Uterus (tissue), 4 donors: ENCODE measurements around the gene HDAC4. TPM values are rescaled to one million over a fixed set of nuclear protein-coding genes. Genes with fewer than 3 reads are reported as not detected.

Experiments used
- DNase-seq, 2 donors: peaks; one replicate each; pipeline ENCODE4 v3.0.0-alpha.2; 2019 to 2020
- H3K27ac ChIP-seq, 2 donors: fragments of 200-600 bp; sonication (generic); 1 replicate in 1 of 2; 2 replicates in 1 of 2; pipeline ENCODE4 v1.5.1; 2016 to 2018
- H3K27me3 ChIP-seq, 2 donors: fragments of 200-600 bp; sonication (generic); one replicate each; pipeline ENCODE4 v1.5.1; 2018 to 2019; ENCODE audit warnings: control low read depth in 1 of 2
- H3K36me3 ChIP-seq, 2 donors: fragments of 200-600 bp; sonication (generic); one replicate each; pipeline ENCODE4 v1.5.1; 2019; ENCODE audit warnings: control low read depth in 1 of 2
- H3K4me1 ChIP-seq, 2 donors: fragments of 200-600 bp; sonication (generic); one replicate each; pipeline ENCODE4 v1.5.1; 2018 to 2019; ENCODE audit warnings: control low read depth in 1 of 2
- H3K4me3 ChIP-seq, 2 donors: fragments of 200-600 bp; sonication (generic); 1 replicate in 1 of 2; 2 replicates in 1 of 2; pipeline ENCODE4 v1.5.1; 2018 to 2019; ENCODE audit warnings: mild to moderate bottlenecking in 1 of 2
- H3K9me3 ChIP-seq, 2 donors: fragments of 200-600 bp; sonication (generic); one replicate each; pipeline ENCODE4 v1.5.1; 2019; ENCODE audit warnings: control low read depth in 1 of 2
- CTCF ChIP-seq, 4 experiments: fragments of 200-600 bp in 2 of 4; fragments of 450-650 bp in 2 of 4; sonication (generic) in 2 of 4; IDR thresholded peaks; one replicate each; pipeline ENCODE4 v1.5.1; 2016 to 2019; ENCODE audit warnings: antibody characterized with exemption in 4 of 4, mild to moderate bottlenecking in 2 of 4, moderate library complexity in 1 of 4
- POLR2A ChIP-seq, 2 donors: fragments of 450-650 bp; IDR thresholded peaks; one replicate each; pipeline ENCODE4 v1.6.1; 2016; ENCODE audit warnings: antibody characterized with exemption in 2 of 2, mild to moderate bottlenecking in 1 of 2, moderate library complexity in 1 of 2
- intact Hi-C: fragments of 100-400 bp; cut with DNase I; formaldehyde crosslinking; loops from one replicate; pipeline ENCODE4 v1.15.1; 2023; ENCODE audit warnings: low total_unique reads
- total RNA-seq, 4 donors: library from RNA; depleted of rRNA in 3 of 4; stranded (reverse); fragments of >200 nt in 3 of 4; gene quantifications; one replicate each; pipeline versions ENCODE4 v1.1.0 to v1.2.4, GENCODE V29; 2014 to 2023
- donor health status: DM: yes; HTN: yes; CAD: no.

Gene HDAC4
- total RNA-seq, 4 donors from 2014 or later: 42.1 to 91.5 (median 73.4) TPM

DNA sequence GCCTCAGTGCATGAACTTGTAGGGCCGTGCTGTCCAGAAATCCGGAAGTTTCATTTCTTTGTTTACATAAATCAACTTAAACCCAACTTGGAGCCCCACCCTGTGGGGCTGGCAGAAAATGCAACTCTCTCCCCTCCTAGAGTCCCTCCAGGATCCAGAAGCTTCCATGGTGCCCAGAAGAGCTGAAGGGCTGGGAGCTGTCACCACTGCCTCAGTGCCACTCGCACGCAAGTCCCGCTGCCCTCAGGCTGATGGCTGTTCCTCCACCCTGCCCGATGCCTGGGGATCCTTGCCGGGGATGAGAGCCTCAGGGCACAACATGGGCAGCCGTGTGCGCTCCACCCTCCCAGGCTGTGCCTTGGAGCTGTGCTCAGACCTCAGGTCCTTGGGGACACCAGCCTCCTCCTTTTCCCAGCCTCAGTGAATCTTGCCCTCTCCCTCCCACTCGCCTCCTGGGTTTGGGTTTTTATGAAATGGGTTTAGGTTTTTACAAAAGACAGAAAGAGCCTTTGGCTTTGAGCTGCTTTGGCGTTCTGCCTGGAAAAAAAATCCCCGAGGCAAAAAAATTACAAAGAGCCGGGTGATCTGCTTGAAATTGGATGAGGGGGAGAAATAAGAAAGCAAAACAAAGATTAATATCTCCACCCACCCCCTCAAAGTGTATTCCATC is 397.7 kb downstream of the HDAC4 start:
- TF ChIP-seq CTCF (IDR thresholded peaks at IDR 0.05) (peak in 1 of 4 experiments; percentile 17), POLR2A (IDR thresholded peaks at IDR 0.05) (no peak)
- peak overlapping the region; percentile 80 to 81 for H3K27ac ChIP-seq
- no peaks in the 10 kb centered on the region for H3K9me3 ChIP-seq
- intact Hi-C loops: no loop called here
- H3K27me3 ChIP-seq: no peaks in the 10 kb centered on the region
- H3K4me3 ChIP-seq: peak overlapping the region; percentile 3 to 12
- H3K4me1 ChIP-seq: peaks cover 0 to 10% of the 10 kb centered on the region in 2 donors
- DNase-seq: peak; percentile 50 to 52
- H3K36me3 ChIP-seq: no peaks in the 10 kb centered on the region

- H3K9me3 ChIP-seq: no peaks in the 10 kb centered on the region
- H3K4me3 ChIP-seq: peak overlapping the region in 1 of 2 donors; percentile 3
- H3K27ac ChIP-seq: peak overlapping the region; percentile 80 to 81
- no peak for TF ChIP-seq POLR2A (IDR thresholded peaks at IDR 0.05)
- no peak for TF ChIP-seq CTCF (IDR thresholded peaks at IDR 0.05)
- peaks cover 0 to 10% of the 10 kb centered on the region in 2 donors for H3K4me1 ChIP-seq
- DNase-seq: no peak
- intact Hi-C loops: no loop called here
- H3K27me3 ChIP-seq: no peaks in the 10 kb centered on the region
- H3K36me3 ChIP-seq: no peaks in the 10 kb centered on the region
Measured at GRCh38 chr2:239002591-239002953, 398.2 kb downstream of the HDAC4 start.

DNA sequence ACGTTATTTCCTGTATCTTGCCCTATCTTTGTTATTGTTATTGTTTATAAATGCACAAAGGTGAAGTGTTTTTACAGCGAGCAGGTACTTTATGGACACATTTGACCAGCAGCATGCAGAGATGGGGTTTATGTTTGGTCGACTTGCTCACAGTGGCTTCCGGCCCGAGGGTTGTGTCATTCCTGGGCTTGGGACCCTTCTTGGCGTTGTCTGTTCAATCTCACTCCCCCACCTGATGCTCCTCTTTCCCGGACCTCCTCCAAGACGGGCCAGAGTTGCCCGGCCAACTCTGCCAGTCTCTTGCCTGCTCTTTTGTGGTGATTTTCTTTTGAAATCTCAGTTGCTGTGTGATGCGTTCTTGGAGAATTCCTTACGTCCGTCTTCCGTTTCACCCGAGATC is 399.0 kb downstream of the HDAC4 start:
- intact Hi-C loops: no loop called here
- TF ChIP-seq POLR2A (IDR thresholded peaks at IDR 0.05) (no peak), CTCF (IDR thresholded peaks at IDR 0.05) (no peak)
- Histone ChIP-seq H3K27me3 (no peaks in the 10 kb centered on the region), H3K9me3 (no peaks in the 10 kb centered on the region), H3K4me3 (no peak overlapping the region), H3K4me1 (peaks cover 0 to 10% of the 10 kb centered on the region in 2 donors), H3K27ac (peak overlapping the region in 1 of 2 donors; percentile 81), H3K36me3 (no peaks in the 10 kb centered on the region)
- no peak for DNase-seq

GRCh38 chr2:239000500-239001073 is 400.2 kb downstream of the HDAC4 start:
- Histone ChIP-seq H3K36me3 (no peaks in the 10 kb centered on the region), H3K4me1 (peaks cover 0 to 10% of the 10 kb centered on the region in 2 donors), H3K4me3 (no peak overlapping the region), H3K27me3 (no peaks in the 10 kb centered on the region), H3K9me3 (no peaks in the 10 kb centered on the region), H3K27ac (no peak overlapping the region)
- intact Hi-C loops: no loop called here
- no peak for DNase-seq
- TF ChIP-seq POLR2A (IDR thresholded peaks at IDR 0.05) (no peak), CTCF (IDR thresholded peaks at IDR 0.05) (no peak)

DNA sequence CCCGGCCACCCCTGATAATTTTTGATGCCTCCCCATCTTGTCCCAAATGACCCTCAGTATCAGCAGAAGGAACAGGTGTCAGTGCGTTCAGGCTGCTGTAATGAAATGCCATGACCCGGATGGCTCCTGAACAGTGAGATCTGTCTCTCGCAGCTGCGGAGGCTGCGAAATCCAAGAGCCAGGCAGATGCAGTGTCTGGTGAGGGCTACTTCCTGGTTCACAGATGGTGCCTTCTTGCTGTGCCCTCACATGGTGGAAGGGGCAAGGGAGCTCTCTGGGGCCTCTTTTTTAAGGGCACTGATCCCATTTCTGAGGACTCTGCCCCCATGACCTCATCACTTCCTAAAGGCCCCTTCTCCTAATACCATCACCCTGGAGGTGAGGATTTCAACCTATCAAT is 400.7 kb downstream of the HDAC4 start:
- TF ChIP-seq CTCF (IDR thresholded peaks at IDR 0.05): no peak
- no peak for TF ChIP-seq POLR2A (IDR thresholded peaks at IDR 0.05)
- H3K9me3 ChIP-seq: no peaks in the 10 kb centered on the region
- intact Hi-C loops: no loop called here
- DNase-seq: no peak
- no peaks in the 10 kb centered on the region for H3K36me3 ChIP-seq
- peak overlapping the region; percentile 72 to 78 for H3K27ac ChIP-seq
- no peaks in the 10 kb centered on the region for H3K27me3 ChIP-seq
- no peak overlapping the region for H3K4me3 ChIP-seq
- H3K4me1 ChIP-seq: peaks cover 0 to 10% of the 10 kb centered on the region in 2 donors
